MCF 10A (cell line): Measurements from ENCODE around the gene SPCS2. TPM values are rescaled to one million over a fixed set of nuclear protein-coding genes. Genes with fewer than 3 reads are reported as not detected.
"Not testable (repeated sequence)": the region's sequence is repeated elsewhere in the genome, so short reads cannot be mapped to it uniquely, and the experiment has no call there.

Experiments used
- BruUV-seq: library from RNA; stranded (reverse); fragments of 400-500 nt; replicated peaks from 2 replicates; lab custom pipeline; 2021; lab: Mats Ljungman, UMichigan
- CTCF ChIA-PET: fragments of 300-600 bp; sonication (Branson Sonifier 250); formaldehyde crosslinking; extraction: SDS; loops from one replicate; lab custom pipeline; 2021; ENCODE audit warnings: antibody characterized with exemption, inconsistent platforms; lab: Yijun Ruan, JAX
- POLR2A ChIA-PET: fragments of 300-600, 350-650 bp; sonication (Branson Sonifier 250); formaldehyde crosslinking; extraction: SDS; loops from one replicate; lab custom pipeline; 2020; ENCODE audit warnings: antibody characterized with exemption, inconsistent platforms; lab: Yijun Ruan, JAX
- DNase-seq: peaks from one replicate; pipeline ENCODE4 v3.0.0-alpha.2; 2018; ENCODE audit not compliant: unreplicated experiment
- H3K27ac Mint-ChIP-seq: one replicate; pipeline ENCODE4 v1.8.0; 2022; ENCODE audit warnings: mild to moderate bottlenecking, low read depth, mixed read lengths; ENCODE audit not compliant: unreplicated experiment
- H3K27me3 Mint-ChIP-seq: one replicate; pipeline ENCODE4 v1.8.0; 2022; ENCODE audit warnings: mixed read lengths; ENCODE audit not compliant: insufficient read depth, unreplicated experiment
- H3K36me3 Mint-ChIP-seq: one replicate; pipeline ENCODE4 v1.8.0; 2022; ENCODE audit warnings: mild to moderate bottlenecking, moderate library complexity, mixed read lengths; ENCODE audit not compliant: insufficient read depth, unreplicated experiment
- H3K4me1 Mint-ChIP-seq: one replicate; pipeline ENCODE4 v1.8.0; 2022; ENCODE audit warnings: mixed read lengths; ENCODE audit not compliant: insufficient read depth, unreplicated experiment
- H3K4me3 Mint-ChIP-seq: one replicate; pipeline ENCODE4 v1.8.0; 2022; ENCODE audit warnings: mild to moderate bottlenecking, moderate library complexity, mixed read lengths; ENCODE audit not compliant: unreplicated experiment
- H3K9me3 Mint-ChIP-seq: one replicate; pipeline ENCODE4 v1.8.0; 2022; ENCODE audit warnings: mixed read lengths; ENCODE audit not compliant: unreplicated experiment
- CTCF ChIP-seq: fragments of 200-600 bp; IDR thresholded peaks from one replicate; pipeline ENCODE4 v1.8.0; 2022; ENCODE audit warnings: antibody characterized with exemption, mild to moderate bottlenecking; ENCODE audit not compliant: unreplicated experiment
- intact Hi-C: fragments of 100-400 bp; cut with micrococcal nuclease; formaldehyde crosslinking; loops from 2 replicates; pipeline ENCODE4 v1.14.1; 2022
- total RNA-seq: library from RNA; stranded (reverse); gene quantifications from 2 replicates; pipeline ENCODE4 v1.2.3, GENCODE V29; 2022

The SPCS2 gene
- total RNA-seq, 1 experiment from 2014 or later, result 198 TPM

- intact Hi-C loops, result no loop called here
- H3K4me3 Mint-ChIP-seq, result no peak overlapping the region
- H3K27ac Mint-ChIP-seq, result no peak overlapping the region
- CTCF ChIA-PET, result interaction anchor here (0.5 to 1.0 kb wide), 4 partner anchors 27 to 750 kb away, joined by 3 read pairs; no protein-coding TSS in a partner anchor
- H3K4me1 Mint-ChIP-seq, result peaks cover 48% of the 10 kb centered on the region
- TF ChIP-seq CTCF, result no peak
- H3K36me3 Mint-ChIP-seq, result peaks cover 34% of the 10 kb centered on the region
- H3K9me3 Mint-ChIP-seq, result no peaks in the 10 kb centered on the region
- no TSS peak for BruUV-seq
- no peak for DNase-seq
- POLR2A ChIA-PET, result interaction anchor here (0.6 to 1.1 kb wide), 2 partner anchors 8 to 353 kb away, joined by 3 to 8 read pairs; partner anchors contain the start of genes SPCS2 and XRRA1
- H3K27me3 Mint-ChIP-seq, result no peaks in the 10 kb centered on the region
Measured at GRCh38 chr11:74956397-74957015, 7.4 kb downstream of the SPCS2 start.

- DNase-seq, result no peak
- CTCF ChIA-PET, result interaction anchor here (0.6 to 1.2 kb wide), 4 partner anchors 7 to 435 kb away, joined by 3 to 4 read pairs (median 3); no protein-coding TSS in a partner anchor
- intact Hi-C loops, result no loop called here
- H3K4me3 Mint-ChIP-seq, result no peak overlapping the region
- POLR2A ChIA-PET, result interaction anchor here (1.0 kb wide), 1 partner anchor 10 kb away, joined by 3 read pairs; the partner anchor contains the start of gene XRRA1
- H3K9me3 Mint-ChIP-seq, result no peaks in the 10 kb centered on the region
- BruUV-seq, result no TSS peak
- H3K4me1 Mint-ChIP-seq, result peaks cover 45% of the 10 kb centered on the region
- peaks cover 34% of the 10 kb centered on the region for H3K36me3 Mint-ChIP-seq
- no peak for TF ChIP-seq CTCF
- H3K27me3 Mint-ChIP-seq, result no peaks in the 10 kb centered on the region
- peak overlapping the region; percentile 35 for H3K27ac Mint-ChIP-seq
Measured at GRCh38 chr11:74957937-74958629, 9.0 kb downstream of the SPCS2 start.

- ChIA-PET CTCF (interaction anchor here (0.6 to 3.1 kb wide), 4 partner anchors 16 to 30 kb away, joined by 3 to 12 read pairs (median 3); no protein-coding TSS in a partner anchor), POLR2A (interaction anchor here (0.5 to 1.3 kb wide), 4 partner anchors 11 to 29 kb away, joined by 3 to 4 read pairs (median 4); partner anchors contain the start of genes NEU3, SPCS2 and XRRA1)
- H3K27me3 Mint-ChIP-seq, intact Hi-C loops, DNase-seq, H3K9me3 Mint-ChIP-seq, H3K4me3 Mint-ChIP-seq, BruUV-seq: not testable (repeated sequence)
- Mint-ChIP-seq H3K27ac (peak overlapping the region; percentile 35), H3K36me3 (peaks cover 43% of the 10 kb centered on the region), H3K4me1 (peaks cover 52% of the 10 kb centered on the region)
Measured at GRCh38 chr11:74960128-74960527, 11.1 kb downstream of the SPCS2 start.

- H3K4me3 Mint-ChIP-seq, result no peak overlapping the region
- intact Hi-C loops, result no loop called here
- H3K4me1 Mint-ChIP-seq, result peaks cover 18% of the 10 kb centered on the region
- H3K36me3 Mint-ChIP-seq, result peaks cover 59% of the 10 kb centered on the region
- peak overlapping the region; percentile 73 for H3K27ac Mint-ChIP-seq
- peak; percentile 61 for DNase-seq
- POLR2A ChIA-PET, result interaction anchor here (1.2 to 2.2 kb wide), 2 partner anchors 16 to 18 kb away, joined by 4 to 12 read pairs; partner anchors contain the start of genes SPCS2 and XRRA1
- BruUV-seq, result no TSS peak
- no peaks in the 10 kb centered on the region for H3K9me3 Mint-ChIP-seq
- CTCF ChIA-PET, result interaction anchor here (1.5 kb wide), 1 partner anchor 37 kb away, joined by 7 read pairs; no protein-coding TSS in a partner anchor
- TF ChIP-seq CTCF, result no peak
- no peaks in the 10 kb centered on the region for H3K27me3 Mint-ChIP-seq
Measured at GRCh38 chr11:74966651-74967050, 17.6 kb downstream of the SPCS2 start.
